GM18526 (cell line): ENCODE data around the gene HSD17B11.

Experiments
- POLR2A ChIP-seq: IDR thresholded peaks from 3 replicates; pipeline ENCODE4 v1.6.1; 2011; ENCODE audit not compliant: insufficient read length; ENCODE audit errors: extremely low read depth

The HSD17B11 gene

DNA sequence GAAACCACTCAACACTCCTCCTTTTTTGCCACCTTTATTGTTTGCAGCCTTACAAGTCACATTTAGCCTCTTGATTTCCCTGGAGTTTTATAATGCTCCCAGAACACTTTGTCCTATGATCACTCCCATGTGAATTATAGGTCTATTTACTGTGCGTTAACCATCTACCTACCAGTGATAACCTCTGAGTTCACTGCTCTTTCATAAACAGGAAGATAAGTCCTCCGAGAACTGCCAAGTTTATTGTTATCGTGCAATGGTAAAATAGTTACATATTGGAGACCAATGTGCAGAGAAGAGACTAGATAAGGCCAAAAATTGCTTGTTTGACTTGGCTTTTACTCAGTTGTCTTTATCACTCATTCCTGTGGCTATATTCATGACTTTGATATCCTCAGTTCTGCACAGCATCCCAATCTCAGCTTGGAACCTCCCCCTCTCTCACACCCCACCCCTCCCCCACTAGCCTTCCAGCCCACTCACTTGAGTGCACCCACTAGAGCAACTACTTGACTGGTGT, 18.5 kb upstream of the HSD17B11 start:
- TF ChIP-seq POLR2A, result no peak

- TF ChIP-seq POLR2A, result no peak
Observed at GRCh38 chr4:87406462-87406861, 15.5 kb upstream of the HSD17B11 start.

DNA sequence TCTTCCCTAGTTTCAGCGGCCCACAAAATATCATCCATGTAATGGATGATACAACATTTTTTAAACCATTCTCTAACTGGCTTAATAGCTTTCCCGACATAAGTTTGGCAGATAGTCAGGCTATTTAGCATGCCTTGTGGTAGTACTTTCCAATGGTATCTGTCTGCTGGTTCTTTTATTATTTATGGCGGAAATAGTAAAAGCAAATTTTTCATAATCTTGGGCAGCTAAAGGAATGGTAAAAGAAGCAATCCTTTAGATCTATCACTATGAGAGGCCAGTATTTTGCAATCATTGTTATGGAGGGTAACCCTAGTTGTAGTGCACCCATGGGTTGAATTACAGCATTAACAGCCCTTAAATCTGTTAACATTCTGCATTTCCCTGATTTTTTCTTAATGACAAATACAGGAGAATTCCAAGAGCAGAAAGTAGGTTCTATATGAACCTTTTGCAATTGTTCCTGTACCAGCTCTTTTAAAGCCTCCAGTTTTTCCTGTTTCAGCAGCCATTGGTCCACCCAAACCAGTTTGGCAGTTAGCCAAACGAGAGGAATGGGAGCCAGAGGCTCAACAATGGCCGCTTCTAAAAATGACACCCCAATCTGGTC, 14.3 kb upstream of the HSD17B11 start:
- TF ChIP-seq POLR2A, result no peak

DNA sequence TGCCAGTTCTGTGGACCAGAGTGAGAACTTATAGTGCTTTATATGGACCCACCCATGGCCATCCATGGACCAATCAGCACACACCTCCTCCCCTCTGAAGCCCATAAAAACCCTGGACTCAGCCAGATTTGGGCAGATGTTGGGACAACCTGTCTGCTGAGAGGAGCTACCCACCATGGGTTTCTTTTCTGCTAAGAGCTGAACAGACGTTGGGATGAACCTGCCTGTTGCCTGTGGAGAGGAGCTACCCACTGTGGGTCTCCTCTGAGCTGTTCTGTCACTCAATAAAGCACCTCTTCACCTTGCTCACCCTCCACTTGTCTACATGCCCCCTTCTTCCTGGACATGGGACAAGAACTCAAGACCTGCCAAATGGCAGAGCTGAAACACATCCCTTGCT, 9.0 kb upstream of the HSD17B11 start:
- TF ChIP-seq POLR2A, result no peak

DNA sequence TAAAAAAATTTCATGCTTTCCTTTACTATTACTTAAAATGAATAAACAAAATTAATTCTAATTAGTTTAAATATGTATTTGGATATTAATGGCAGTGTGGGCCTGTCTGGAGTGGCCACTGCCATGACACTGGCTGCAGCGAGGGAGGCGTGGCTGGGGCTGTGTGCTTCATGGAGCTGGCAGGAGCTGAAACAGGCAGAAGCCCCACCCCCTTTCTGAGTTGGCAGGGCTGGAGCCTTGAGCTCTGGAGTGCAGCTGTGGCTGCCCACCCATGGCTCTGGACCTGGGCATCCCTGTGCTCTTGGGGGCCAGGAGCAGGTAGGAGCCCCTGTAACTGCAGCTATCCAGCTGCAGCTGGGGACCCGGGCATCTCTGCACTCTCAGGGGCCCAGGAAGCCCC, 8.2 kb upstream of the HSD17B11 start:
- TF ChIP-seq POLR2A, result no peak

- no peak for TF ChIP-seq POLR2A
Observed at GRCh38 chr4:87392183-87392582, 1.2 kb upstream of the HSD17B11 start.

GRCh38 chr4:87391576-87392054, 627 bp upstream of the HSD17B11 start:
- no peak for TF ChIP-seq POLR2A

GRCh38 chr4:87390551-87390890, 467 bp downstream of the HSD17B11 start:
- no peak for TF ChIP-seq POLR2A

DNA sequence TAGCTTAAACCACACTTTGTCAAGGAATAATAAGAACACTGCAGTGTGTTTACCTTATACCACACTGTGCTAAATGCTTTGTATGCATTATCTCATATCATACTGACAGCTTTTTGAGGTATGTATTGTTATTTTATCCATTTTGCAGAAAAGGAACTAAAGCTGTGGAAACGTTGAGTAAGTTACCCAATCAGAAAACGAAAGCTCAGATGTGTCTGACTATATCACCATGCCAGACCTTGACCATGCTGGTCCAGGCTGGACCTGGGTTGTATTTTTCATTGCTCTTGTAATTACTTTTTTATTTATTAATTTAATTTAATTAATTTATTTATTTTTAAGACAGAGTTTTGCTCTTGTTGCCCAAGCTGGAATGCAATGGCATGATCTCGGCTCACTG, 2.1 kb downstream of the HSD17B11 start:
- no peak for TF ChIP-seq POLR2A

DNA sequence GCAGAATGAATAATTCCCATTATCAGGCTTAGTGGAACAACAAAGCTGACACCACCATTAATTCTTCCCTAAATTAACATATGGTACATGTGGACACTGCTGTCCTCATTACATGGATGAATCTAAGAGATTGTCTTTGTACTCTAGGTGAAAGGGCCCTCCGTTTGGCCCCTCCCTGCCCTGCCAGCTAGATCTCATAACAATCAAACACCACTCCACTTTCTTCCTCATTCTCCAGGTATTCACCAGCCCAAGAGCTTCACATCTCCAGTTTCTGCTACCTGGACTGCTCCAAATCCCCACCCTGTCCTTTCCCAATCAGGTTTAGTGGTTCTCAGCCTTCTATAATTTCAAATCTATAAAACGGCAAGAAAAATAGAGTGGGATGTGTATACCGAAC, 3.8 kb downstream of the HSD17B11 start:
- TF ChIP-seq POLR2A, result no peak

GRCh38 chr4:87382931-87383330, 8.1 kb downstream of the HSD17B11 start:
- TF ChIP-seq POLR2A, result no peak

DNA sequence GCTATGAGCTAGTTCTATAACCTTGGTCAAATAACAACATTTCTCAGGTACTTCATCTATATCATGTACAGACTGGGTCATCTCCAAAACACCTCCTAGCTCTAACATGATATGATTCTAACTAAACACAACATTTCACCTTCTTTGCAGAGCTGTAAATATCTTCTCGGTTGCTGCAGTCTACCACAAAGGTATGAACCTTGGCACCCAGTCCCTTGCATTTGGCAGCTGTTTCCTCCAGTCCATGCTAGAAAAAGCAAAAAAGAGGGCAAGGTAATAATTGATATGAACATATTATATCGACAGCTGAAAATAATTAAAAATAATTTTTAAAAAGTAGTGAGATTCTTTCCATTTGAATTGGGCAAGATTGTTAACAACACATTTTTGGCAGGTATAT, 8.9 kb downstream of the HSD17B11 start:
- no peak for TF ChIP-seq POLR2A

GRCh38 chr4:87377816-87378215, 13.2 kb downstream of the HSD17B11 start:
- no peak for TF ChIP-seq POLR2A

- no peak for TF ChIP-seq POLR2A
Observed at GRCh38 chr4:87375719-87376291, 15.2 kb downstream of the HSD17B11 start.

- no peak for TF ChIP-seq POLR2A
Observed at GRCh38 chr4:87370068-87370467, 20.9 kb downstream of the HSD17B11 start.

DNA sequence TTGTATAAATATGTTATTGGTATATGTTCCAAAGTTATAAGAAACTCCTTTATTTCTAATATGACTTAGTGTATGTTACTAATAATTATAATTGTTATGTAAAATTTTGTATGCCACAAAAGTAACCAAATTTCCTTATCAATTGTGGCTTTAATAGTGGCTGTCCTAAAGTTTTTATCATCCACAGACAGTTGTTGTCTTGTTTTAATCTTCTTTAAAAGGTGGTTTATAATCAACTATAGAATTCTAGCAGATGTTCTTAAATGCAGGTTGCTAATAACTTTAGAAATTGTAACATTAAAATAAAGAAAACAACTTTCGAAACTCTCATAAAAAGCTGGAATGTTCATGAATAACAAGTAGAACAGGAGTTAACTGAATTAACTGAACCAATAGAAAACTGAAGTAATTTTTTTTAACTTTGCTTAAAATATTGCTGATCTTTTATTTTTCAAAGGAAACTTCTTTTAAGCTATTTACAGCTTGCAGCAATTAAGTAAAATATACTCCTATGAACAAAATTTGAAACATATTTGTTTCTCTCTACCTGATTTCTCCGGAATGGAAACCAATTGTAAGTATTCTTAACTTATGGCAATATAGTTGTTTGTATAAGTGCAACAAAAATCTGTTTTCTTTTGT, 24.3 kb downstream of the HSD17B11 start:
- no peak for TF ChIP-seq POLR2A
